DOHH2 (cell line): ENCODE data around the gene OR10K2.
"Not testable (repeated sequence)": the region's sequence is repeated elsewhere in the genome, so short reads cannot be mapped to it uniquely, and the experiment has no call there.

Experiments
- H3F3A ChIP-seq: fragments of 200-600 bp; sonication (generic), shearing (Covaris generic); 2 replicates; pipeline ENCODE4 v1.6.0; 2016; ENCODE audit warnings: antibody characterized with exemption, mild to moderate bottlenecking; ENCODE audit not compliant: control insufficient read depth, insufficient read depth
- H3K27ac ChIP-seq: fragments of 200-600 bp; sonication (generic); 2 replicates; pipeline ENCODE4 v1.5.1; 2014; ENCODE audit warnings: low read depth, mild to moderate bottlenecking, low read length, moderate library complexity
- H3K27me3 ChIP-seq: fragments of 200-600 bp; sonication (generic); 2 replicates; pipeline ENCODE4 v1.6.1; 2014; ENCODE audit warnings: mild to moderate bottlenecking, low read length, mixed read lengths; ENCODE audit not compliant: control insufficient read depth
- H3K36me3 ChIP-seq: fragments of 200-600 bp; sonication (generic); 2 replicates; pipeline ENCODE4 v1.6.1; 2014; ENCODE audit warnings: mild to moderate bottlenecking, low read length, moderate library complexity, mixed read lengths; ENCODE audit not compliant: control insufficient read depth
- H3K4me1 ChIP-seq: fragments of 200-600 bp; sonication (generic); 2 replicates; pipeline ENCODE4 v1.6.1; 2014; ENCODE audit warnings: mild to moderate bottlenecking, low read length, mixed read lengths; ENCODE audit not compliant: control insufficient read depth
- H3K4me2 ChIP-seq: fragments of 200-600 bp; sonication (generic); 2 replicates; pipeline ENCODE4 v1.6.0; 2014; ENCODE audit warnings: mild to moderate bottlenecking, low read length, moderate library complexity
- H3K4me3 ChIP-seq: fragments of 200-600 bp; sonication (generic); 2 replicates; pipeline ENCODE4 v1.5.1; 2014; ENCODE audit warnings: mild to moderate bottlenecking, low read length, mixed read lengths
- H3K79me2 ChIP-seq: fragments of 200-600 bp; sonication (generic); 2 replicates; pipeline ENCODE4 v1.6.1; 2014; ENCODE audit warnings: mild to moderate bottlenecking, low read length, mixed read lengths; ENCODE audit not compliant: control insufficient read depth
- H3K9me2 ChIP-seq: fragments of 200-600 bp; sonication (generic); replicated peaks from 2 replicates; pipeline ENCODE4 v1.6.1; 2014; ENCODE audit warnings: mild to moderate bottlenecking, low read length, mixed read lengths; ENCODE audit not compliant: control insufficient read depth
- H3K9me3 ChIP-seq: fragments of 200-600 bp; sonication (generic); 2 replicates; pipeline ENCODE4 v1.6.1; 2014; ENCODE audit warnings: antibody characterized with exemption, low read length, mixed read lengths; ENCODE audit not compliant: control insufficient read depth, insufficient read depth
- H4K20me1 ChIP-seq: fragments of 200-600 bp; sonication (generic); 2 replicates; pipeline ENCODE4 v1.6.0; 2014; ENCODE audit warnings: low read depth, mild to moderate bottlenecking, antibody characterized with exemption, low read length, moderate library complexity; ENCODE audit not compliant: control insufficient read depth, insufficient read depth
- EZH2phosphoT487 ChIP-seq: fragments of 200-600 bp; sonication (generic); IDR thresholded peaks from 2 replicates; pipeline ENCODE4 v1.6.1; 2017; ENCODE audit warnings: borderline replicate concordance, mild to moderate bottlenecking, antibody characterized with exemption, low read length, moderate library complexity, mixed read lengths
- TF ChIP-seq, protein P1 (sequence below): fragments of 200-600 bp; sonication (generic); IDR thresholded peaks from one replicate; pipeline ENCODE4 v1.5.1; 2014; ENCODE audit warnings: antibody characterized with exemption, mild to moderate bottlenecking, low read depth, low read length; ENCODE audit not compliant: poor library complexity, severe bottlenecking

OR10K2 gene

DNA sequence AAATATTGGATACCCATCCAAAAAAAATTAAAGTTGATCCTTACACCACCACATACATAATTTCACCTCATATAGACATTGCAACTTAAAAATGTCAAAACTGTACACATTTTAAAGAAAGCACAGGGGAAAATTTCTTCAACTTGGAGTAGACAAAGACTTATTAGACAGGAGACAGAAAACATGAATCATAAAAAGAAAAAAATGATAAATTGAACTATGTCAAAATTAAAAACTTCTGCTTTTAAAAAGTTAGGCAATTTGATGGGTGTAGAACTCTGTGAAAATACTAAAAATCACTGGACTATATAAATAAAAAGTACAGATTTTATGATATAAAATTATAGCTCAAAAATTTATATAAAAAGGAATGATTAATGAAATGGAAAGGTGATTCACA lies 31.2 kb upstream of the OR10K2 start:
- Histone ChIP-seq H3K4me2 (no peak overlapping the region), H3K4me3 (no peak overlapping the region), H4K20me1 (no peaks in the 10 kb centered on the region), H3K27ac (no peak overlapping the region), H3K79me2 (no peaks in the 10 kb centered on the region), H3F3A (no peaks in the 10 kb centered on the region), H3K4me1 (no peaks in the 10 kb centered on the region), H3K36me3 (no peaks in the 10 kb centered on the region), H3K9me2 (no peaks in the 10 kb centered on the region), H3K9me3 (no peaks in the 10 kb centered on the region), H3K27me3 (no peaks in the 10 kb centered on the region; the same call in 1 of the 2 replicates)
- no peak for TF ChIP-seq EZH2phosphoT487
- TF ChIP-seq, protein P1, sequence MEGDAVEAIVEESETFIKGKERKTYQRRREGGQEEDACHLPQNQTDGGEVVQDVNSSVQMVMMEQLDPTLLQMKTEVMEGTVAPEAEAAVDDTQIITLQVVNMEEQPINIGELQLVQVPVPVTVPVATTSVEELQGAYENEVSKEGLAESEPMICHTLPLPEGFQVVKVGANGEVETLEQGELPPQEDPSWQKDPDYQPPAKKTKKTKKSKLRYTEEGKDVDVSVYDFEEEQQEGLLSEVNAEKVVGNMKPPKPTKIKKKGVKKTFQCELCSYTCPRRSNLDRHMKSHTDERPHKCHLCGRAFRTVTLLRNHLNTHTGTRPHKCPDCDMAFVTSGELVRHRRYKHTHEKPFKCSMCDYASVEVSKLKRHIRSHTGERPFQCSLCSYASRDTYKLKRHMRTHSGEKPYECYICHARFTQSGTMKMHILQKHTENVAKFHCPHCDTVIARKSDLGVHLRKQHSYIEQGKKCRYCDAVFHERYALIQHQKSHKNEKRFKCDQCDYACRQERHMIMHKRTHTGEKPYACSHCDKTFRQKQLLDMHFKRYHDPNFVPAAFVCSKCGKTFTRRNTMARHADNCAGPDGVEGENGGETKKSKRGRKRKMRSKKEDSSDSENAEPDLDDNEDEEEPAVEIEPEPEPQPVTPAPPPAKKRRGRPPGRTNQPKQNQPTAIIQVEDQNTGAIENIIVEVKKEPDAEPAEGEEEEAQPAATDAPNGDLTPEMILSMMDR: no peak

DNA sequence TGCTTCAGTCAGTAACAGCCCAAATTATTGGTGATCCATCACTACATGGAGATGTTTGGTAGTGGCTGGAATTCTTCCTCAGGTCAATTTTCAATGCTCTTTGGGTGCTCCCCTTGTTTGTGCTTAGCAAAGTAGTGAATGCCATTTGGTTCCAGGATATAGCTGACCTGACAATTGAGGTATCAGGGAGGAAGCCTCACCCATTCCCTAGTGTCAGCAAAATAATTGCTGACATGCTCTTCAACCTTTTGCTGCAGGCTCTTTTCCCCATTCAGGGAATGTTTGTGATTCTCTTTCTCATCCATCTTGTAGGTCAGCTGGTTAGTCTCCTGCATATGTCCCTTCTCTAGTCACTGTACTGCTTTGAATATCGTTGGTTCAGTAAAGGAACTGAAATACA lies 28.5 kb upstream of the OR10K2 start:
- TF ChIP-seq, protein P1: no peak
- no peak for TF ChIP-seq EZH2phosphoT487
- H3K36me3 ChIP-seq: no peaks in the 10 kb centered on the region

GRCh38 chr1:158445376-158445775 lies 19.3 kb upstream of the OR10K2 start:
- Histone ChIP-seq H3K9me3 (no peaks in the 10 kb centered on the region), H3K4me3 (no peak overlapping the region), H3K4me1 (no peaks in the 10 kb centered on the region), H3K79me2 (no peaks in the 10 kb centered on the region), H3K27me3 (no peaks in the 10 kb centered on the region; the same call in 1 of the 2 replicates), H3K36me3 (no peaks in the 10 kb centered on the region), H4K20me1 (no peaks in the 10 kb centered on the region), H3K4me2 (no peak overlapping the region), H3F3A (no peaks in the 10 kb centered on the region), H3K9me2 (no peaks in the 10 kb centered on the region), H3K27ac (no peak overlapping the region)
- no peak for TF ChIP-seq EZH2phosphoT487
- TF ChIP-seq, protein P1: no peak

More for the DNA sequence above, 28.5 kb upstream of the OR10K2 start:
- H3F3A ChIP-seq: no peaks in the 10 kb centered on the region
- H3K4me3 ChIP-seq: no peak overlapping the region
- H3K4me1 ChIP-seq: no peaks in the 10 kb centered on the region
- H3K27ac ChIP-seq: no peak overlapping the region
- H3K9me2 ChIP-seq: no peaks in the 10 kb centered on the region
- H3K79me2 ChIP-seq: no peaks in the 10 kb centered on the region
- H3K9me3 ChIP-seq: no peaks in the 10 kb centered on the region; the same call in 1 of the 2 replicates
- no peaks in the 10 kb centered on the region for H4K20me1 ChIP-seq
- H3K27me3 ChIP-seq: no peaks in the 10 kb centered on the region; the same call in 1 of the 2 replicates
- H3K4me2 ChIP-seq: no peak overlapping the region

DNA sequence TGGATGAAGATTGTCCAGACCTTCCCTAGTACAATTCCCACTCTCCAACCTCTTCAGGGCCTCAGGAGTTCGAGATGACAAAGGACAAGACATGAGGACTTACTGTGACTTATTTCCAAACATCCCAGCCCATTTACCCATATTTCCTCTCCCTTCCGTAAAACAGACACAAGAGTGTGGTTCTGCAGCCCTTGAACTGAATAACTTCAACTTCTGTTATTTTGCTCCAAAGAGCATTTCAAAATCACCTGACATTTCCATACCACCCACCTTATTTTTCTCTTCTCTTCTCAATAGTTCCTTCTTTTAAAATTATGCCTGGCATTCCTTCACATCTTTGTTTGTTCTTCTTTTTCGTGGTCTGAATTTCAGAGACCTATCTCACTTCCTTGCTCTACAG lies 8.7 kb upstream of the OR10K2 start:
- no peaks in the 10 kb centered on the region for H3K9me2 ChIP-seq
- H3K4me2 ChIP-seq: no peak overlapping the region
- no peaks in the 10 kb centered on the region for H3F3A ChIP-seq
- H3K4me3 ChIP-seq: no peak overlapping the region
- no peak for TF ChIP-seq EZH2phosphoT487
- TF ChIP-seq, protein P1: no peak
- no peaks in the 10 kb centered on the region for H3K79me2 ChIP-seq
- no peak overlapping the region for H3K27ac ChIP-seq
- H3K9me3 ChIP-seq: no peaks in the 10 kb centered on the region
- peaks cover 4% of the 10 kb centered on the region for H3K27me3 ChIP-seq
- no peaks in the 10 kb centered on the region for H4K20me1 ChIP-seq
- no peaks in the 10 kb centered on the region for H3K36me3 ChIP-seq
- no peaks in the 10 kb centered on the region for H3K4me1 ChIP-seq

DNA sequence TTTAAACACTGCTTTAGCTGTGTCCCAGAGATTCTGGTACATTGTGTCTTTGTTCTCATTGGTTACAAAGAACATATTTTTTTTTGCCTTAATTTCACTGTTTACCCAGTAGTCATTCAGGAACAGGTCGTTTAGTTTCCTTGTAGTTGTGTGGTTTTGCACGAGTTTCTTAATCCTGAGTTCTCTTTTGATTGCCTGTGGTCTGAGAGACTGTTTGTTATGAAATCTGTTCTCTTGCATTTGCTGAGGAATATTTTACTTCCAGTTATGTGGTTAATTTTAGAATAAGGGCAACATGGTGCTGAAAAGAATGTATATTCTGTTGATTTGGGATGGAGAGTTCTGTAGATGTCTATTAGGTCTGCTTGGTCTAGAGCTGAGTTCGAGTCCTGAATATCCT lies 4.1 kb upstream of the OR10K2 start:
- not testable (repeated sequence) for H3K36me3 ChIP-seq, H3K4me2 ChIP-seq, H3F3A ChIP-seq, H3K4me3 ChIP-seq, H3K79me2 ChIP-seq, H3K9me3 ChIP-seq, H4K20me1 ChIP-seq, H3K27me3 ChIP-seq, H3K27ac ChIP-seq, H3K9me2 ChIP-seq, H3K4me1 ChIP-seq
